ENCODE results near the gene NEUROG3. TPM values are rescaled to one million over a fixed set of nuclear protein-coding genes. Genes with fewer than 3 reads are reported as not detected.
A peak's percentile ranks its signal among the peaks of the same experiment; 100 is the strongest.

Gene NEUROG3
- polyA plus RNA-seq, 3 donors: not detected

GRCh38 chr10:69569396-69569934, 3.8 kb downstream of the NEUROG3 start:
- intact Hi-C loops (cut with micrococcal nuclease): no loop called here
- no peak for TF ChIP-seq CTCF (IDR thresholded peaks at IDR 0.05)
- Histone ChIP-seq H2AFZ (ENCODE audit: insufficient read depth, low read depth, low read length, poor library complexity, severe bottlenecking) (no peak overlapping the region), H3K27ac (ENCODE audit: low read depth in 1 of 2, low read length in 2 of 2) (no peak overlapping the region), H3K4me3 (replicated peaks in 1 of 3; ENCODE audit: low read depth in 2 of 3, low read length in 3 of 3) (no peak overlapping the region), H3K4me2 (replicated peaks; ENCODE audit: extremely low read depth, low read length, poor library complexity, severe bottlenecking) (no peak overlapping the region), H4K20me1 (ENCODE audit: insufficient read depth, low read length) (no peaks in the 10 kb centered on the region), H3K9ac (ENCODE audit: insufficient read depth, low read length, poor library complexity, severe bottlenecking) (no peak overlapping the region), H3K4me1 (ENCODE audit: control insufficient read depth in 1 of 2, insufficient read depth in 2 of 2, low read length in 2 of 2) (peaks cover 16 to 23% of the 10 kb centered on the region in 2 donors), H3K9me3 (replicated peaks in 1 of 2; ENCODE audit: control insufficient read depth in 1 of 2, insufficient read depth in 1 of 2, low read length in 2 of 2) (peaks cover 5 to 45% of the 10 kb centered on the region in 2 donors), H3K27me3 (ENCODE audit: control insufficient read depth in 2 of 2, insufficient read depth in 2 of 2, low read length in 2 of 2) (peaks cover 69 to 85% of the 10 kb centered on the region in 2 donors), H3K36me3 (replicated peaks in 1 of 2; ENCODE audit: control insufficient read depth in 1 of 2, insufficient read depth in 2 of 2, low read length in 2 of 2) (no peaks in the 10 kb centered on the region), H3K79me2 (ENCODE audit: insufficient read depth, low read length) (no peaks in the 10 kb centered on the region)
- DNase-seq: no peak
- H3K4me3 Mint-ChIP-seq: peak overlapping the region in 1 of 2 donors; percentile 79
- H3K4me1 Mint-ChIP-seq: peaks cover 20% of the 10 kb centered on the region
- H3K27me3 Mint-ChIP-seq (ENCODE audit: low read depth in 3 of 3): peaks cover 70 to 91% (median 76%) of the 10 kb centered on the region in 3 donors
- H3K27ac Mint-ChIP-seq: no peak overlapping the region
- 11% methylated on average over 13 of the region's 23 CpGs for WGBS (ENCODE audit: insufficient coverage)
- H3K9me3 Mint-ChIP-seq: peaks cover 0 to 21% (median 8%) of the 10 kb centered on the region in 7 donors
- peaks cover 0 to 4% of the 10 kb centered on the region in 2 donors for H3K36me3 Mint-ChIP-seq

- peaks cover 63 to 77% of the 10 kb centered on the region in 2 donors for H3K27me3 ChIP-seq (ENCODE audit: control insufficient read depth in 2 of 2, insufficient read depth in 2 of 2, low read length in 2 of 2)
- peaks cover 13 to 16% of the 10 kb centered on the region in 2 donors for H3K4me1 ChIP-seq (ENCODE audit: control insufficient read depth in 1 of 2, insufficient read depth in 2 of 2, low read length in 2 of 2)
- H3K27ac ChIP-seq (ENCODE audit: low read depth in 1 of 2, low read length in 2 of 2): no peak overlapping the region
- DNase-seq: no peak
- no peak overlapping the region for H3K9ac ChIP-seq (ENCODE audit: insufficient read depth, low read length, poor library complexity, severe bottlenecking)
- H3K79me2 ChIP-seq (ENCODE audit: insufficient read depth, low read length): no peaks in the 10 kb centered on the region
- no peak overlapping the region for H2AFZ ChIP-seq (ENCODE audit: insufficient read depth, low read depth, low read length, poor library complexity, severe bottlenecking)
- Mint-ChIP-seq H3K36me3 (peaks cover 0 to 4% of the 10 kb centered on the region in 2 donors), H3K9me3 (peaks cover 0 to 21% (median 8%) of the 10 kb centered on the region in 7 donors), H3K27me3 (ENCODE audit: low read depth in 3 of 3) (peaks cover 63 to 86% (median 69%) of the 10 kb centered on the region in 3 donors), H3K4me1 (peaks cover 14% of the 10 kb centered on the region), H3K4me3 (peak overlapping the region in 1 of 2 donors; percentile 79), H3K27ac (no peak overlapping the region)
- H4K20me1 ChIP-seq (ENCODE audit: insufficient read depth, low read length): no peaks in the 10 kb centered on the region
- peaks cover 5 to 39% of the 10 kb centered on the region in 2 donors for H3K9me3 ChIP-seq (replicated peaks in 1 of 2; ENCODE audit: control insufficient read depth in 1 of 2, insufficient read depth in 1 of 2, low read length in 2 of 2)
- H3K4me3 ChIP-seq (replicated peaks in 1 of 3; ENCODE audit: low read depth in 2 of 3, low read length in 3 of 3): no peak overlapping the region
- intact Hi-C loops (cut with micrococcal nuclease): no loop called here
- no peak overlapping the region for H3K4me2 ChIP-seq (replicated peaks; ENCODE audit: extremely low read depth, low read length, poor library complexity, severe bottlenecking)
- WGBS (ENCODE audit: insufficient coverage): 4% methylated on average over 33 of the region's 41 CpGs
- no peak for TF ChIP-seq CTCF (IDR thresholded peaks at IDR 0.05)
- no peaks in the 10 kb centered on the region for H3K36me3 ChIP-seq (replicated peaks in 1 of 2; ENCODE audit: control insufficient read depth in 1 of 2, insufficient read depth in 2 of 2, low read length in 2 of 2)
Measured at GRCh38 chr10:69568472-69569395, 4.5 kb downstream of the NEUROG3 start.
